Activated CD4-positive, alpha-beta T cell treated with anti-CD3 and anti-CD28 coated beads, Interleukin-2, amount 50 U/mL, for 1 hour (primary cell): ENCODE results near the gene SLC25A42.
A peak's percentile ranks its signal among the peaks of the same experiment; 100 is the strongest.

ENCODE experiments used
- DNase-seq: peaks from one replicate; pipeline ENCODE4 v3.0.0-alpha.2; 2020

The SLC25A42 gene

GRCh38 chr19:19051478-19052213, 12.1 kb upstream of the SLC25A42 start:
- no peak for DNase-seq

GRCh38 chr19:19052921-19053320, 10.9 kb upstream of the SLC25A42 start:
- no peak for DNase-seq

GRCh38 chr19:19053508-19054314, 10.1 kb upstream of the SLC25A42 start:
- DNase-seq = peak; percentile 67

GRCh38 chr19:19054315-19054938, 9.4 kb upstream of the SLC25A42 start:
- no peak for DNase-seq

- no peak for DNase-seq
Observed at GRCh38 chr19:19054939-19055440, 8.8 kb upstream of the SLC25A42 start.

GRCh38 chr19:19055701-19056100, 8.1 kb upstream of the SLC25A42 start:
- no peak for DNase-seq

GRCh38 chr19:19056636-19057275, 7.0 kb upstream of the SLC25A42 start:
- DNase-seq = no peak

GRCh38 chr19:19057317-19057716, 6.5 kb upstream of the SLC25A42 start:
- no peak for DNase-seq

- DNase-seq = no peak
Observed at GRCh38 chr19:19057720-19058119, 6.1 kb upstream of the SLC25A42 start.

GRCh38 chr19:19059018-19059836, 4.6 kb upstream of the SLC25A42 start:
- no peak for DNase-seq

GRCh38 chr19:19059837-19060611, 3.8 kb upstream of the SLC25A42 start:
- DNase-seq = no peak

GRCh38 chr19:19061506-19061905, 2.3 kb upstream of the SLC25A42 start:
- no peak for DNase-seq

- DNase-seq = no peak
Observed at GRCh38 chr19:19062454-19063182, 1.2 kb upstream of the SLC25A42 start.

- no peak for DNase-seq
Observed at GRCh38 chr19:19064098-19064722, 416 bp downstream of the SLC25A42 start.

GRCh38 chr19:19064811-19065745, 1.3 kb downstream of the SLC25A42 start:
- DNase-seq = peak; percentile 5

GRCh38 chr19:19067276-19068072, 3.7 kb downstream of the SLC25A42 start:
- DNase-seq = no peak

GRCh38 chr19:19068659-19069654, 5.2 kb downstream of the SLC25A42 start:
- no peak for DNase-seq
